Aorta (tissue), 5 donors: Measurements from ENCODE around the gene IFNA6. TPM values are rescaled to one million over a fixed set of nuclear protein-coding genes. Genes with fewer than 3 reads are reported as not detected.
A peak's percentile ranks its signal among the peaks of the same experiment; 100 is the strongest.

ENCODE experiments used
- ATAC-seq: fragments of 200-7000 bp; cut with Tn5 transposase; one replicate; pipeline ENCODE4 v1.9.1; 2022; ENCODE audit warnings: moderate library complexity; ENCODE audit not compliant: low FRiP score
- DNase-seq, 2 donors: peaks; one replicate each; pipeline ENCODE4 v3.0.0-alpha.2; 2020
- H3K27ac ChIP-seq, 2 donors: one replicate each; pipeline ENCODE4 v1.5.1; 2013; ENCODE audit warnings: low read length in 2 of 2, mild to moderate bottlenecking in 2 of 2, moderate library complexity in 2 of 2, control low read depth in 1 of 2, inconsistent platforms in 1 of 2, low read depth in 1 of 2
- H3K27me3 ChIP-seq, 2 donors: one replicate each; pipeline ENCODE4 v1.6.1; 2013; ENCODE audit warnings: control low read depth in 1 of 2, low read length in 1 of 2, mild to moderate bottlenecking in 1 of 2, moderate library complexity in 1 of 2; ENCODE audit not compliant: insufficient read depth in 2 of 2, control insufficient read depth in 1 of 2
- H3K36me3 ChIP-seq, 2 donors: one replicate each; pipeline ENCODE4 v1.6.1; 2013; ENCODE audit warnings: control low read depth in 1 of 2, low read length in 1 of 2, mild to moderate bottlenecking in 1 of 2; ENCODE audit not compliant: insufficient read depth in 2 of 2, control insufficient read depth in 1 of 2
- H3K4me1 ChIP-seq, 2 donors: one replicate each; pipeline ENCODE4 v1.6.1; 2013; ENCODE audit warnings: low read length in 2 of 2, control low read depth in 1 of 2, mild to moderate bottlenecking in 1 of 2, moderate library complexity in 1 of 2; ENCODE audit not compliant: insufficient read depth in 2 of 2, control insufficient read depth in 1 of 2
- H3K4me3 ChIP-seq, 2 donors: one replicate each; pipeline ENCODE4 v1.5.1; 2013; ENCODE audit warnings: low read length in 2 of 2, control low read depth in 1 of 2, mild to moderate bottlenecking in 1 of 2
- H3K9me3 ChIP-seq: one replicate; pipeline ENCODE4 v1.6.1; 2013; ENCODE audit warnings: mild to moderate bottlenecking, low read length; ENCODE audit not compliant: control insufficient read depth
- WGBS, 2 donors: extraction: QIAGEN DNeasy Blood & Tissue Kit; methylation state at CpG; one replicate each; pipeline ENCODE4 v1.1.7; 2013; 5-methylcytosine and 5-hydroxymethylcytosine counted together
- intact Hi-C, 2 donors: fragments of 100-400 bp; cut with DNase I; formaldehyde crosslinking; loops; one replicate each; pipeline versions ENCODE4 v1.14.2 to v1.15.0; 2022
- polyA plus RNA-seq, 2 donors: library from polyadenylated mRNA; stranded (reverse); fragments of 200-250 nt; gene quantifications; one replicate each; pipeline ENCODE4 v1.2.3, GENCODE V29; 2013
- total RNA-seq, 2 donors: library from RNA; stranded (reverse); fragmentation: NEBNext Ultra II Directional; extraction: Animal tissue kit (Norgen Biotek cat#: 25700); gene quantifications; one replicate each; pipeline ENCODE4 v1.2.1, GENCODE V29; 2021
- donor health status: healthy with polysubstance abuse.
- donor health status: Bipolar disorder and iron deficiency.
- donor health status: DM: no; HTN: no; CAD: no.
- donor health status: DM: no; HTN: no; CAD: no.
- donor health status: DM: yes; HTN: yes; CAD: no.

Gene IFNA6
- total and polyA plus RNA-seq, 4 donors, result not detected

GRCh38 chr9:21317956-21318923 lies 32.4 kb downstream of the IFNA6 start:
- Histone ChIP-seq H3K36me3 (peaks cover 3 to 4% of the 10 kb centered on the region in 2 donors), H3K9me3 (no peaks in the 10 kb centered on the region), H3K27ac (no peak overlapping the region), H3K4me1 (no peaks in the 10 kb centered on the region), H3K4me3 (no peak overlapping the region), H3K27me3 (no peaks in the 10 kb centered on the region)
- peak; percentile 72 for ATAC-seq
- 14 to 17% methylated on average over 7 of the region's 7 CpGs for WGBS, 2 donors
- intact Hi-C loops, result loop anchor here (2.0 to 5.0 kb wide), 4 partner anchors 79 to 479 kb away; no protein-coding TSS in a partner anchor
- peak in 1 of 2 donors; percentile 41 for DNase-seq

DNA sequence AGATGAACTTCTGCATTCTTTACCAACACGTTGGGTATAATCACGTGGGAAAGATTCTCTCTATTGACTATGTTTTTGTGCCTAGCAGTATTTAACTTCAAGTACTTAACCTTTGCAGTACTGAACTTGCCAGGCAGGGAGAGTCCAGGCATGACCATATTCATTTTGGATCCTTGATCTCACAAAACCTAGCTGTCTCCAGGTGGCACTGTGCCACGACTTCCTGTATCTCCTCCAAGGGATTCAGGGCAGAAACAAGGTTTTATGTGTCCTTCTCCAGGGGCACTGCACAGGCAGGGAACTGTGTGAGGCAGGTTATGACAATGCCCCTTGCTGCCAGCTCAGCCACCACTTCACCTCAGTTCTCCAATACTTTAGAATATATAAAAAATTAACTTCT lies 33.8 kb downstream of the IFNA6 start:
- Histone ChIP-seq H3K4me3 (no peak overlapping the region), H3K36me3 (peaks cover 0 to 4% of the 10 kb centered on the region in 2 donors), H3K27ac (no peak overlapping the region), H3K9me3 (no peaks in the 10 kb centered on the region), H3K4me1 (no peaks in the 10 kb centered on the region), H3K27me3 (no peaks in the 10 kb centered on the region)
- no peak for ATAC-seq
- intact Hi-C loops, result loop anchor here (5.0 kb wide), 3 partner anchors 135 to 480 kb away; no protein-coding TSS in a partner anchor
- no peak for DNase-seq
- 19 to 20% methylated on average over 3 of the region's 3 CpGs for WGBS, 2 donors

GRCh38 chr9:21316032-21316842 lies 34.5 kb downstream of the IFNA6 start:
- H3K4me1 ChIP-seq, result no peaks in the 10 kb centered on the region
- intact Hi-C loops, result loop anchor here (5.0 kb wide), 3 partner anchors 136 to 481 kb away; no protein-coding TSS in a partner anchor
- no peak for DNase-seq
- H3K27ac ChIP-seq, result no peak overlapping the region
- H3K36me3 ChIP-seq, result peaks cover 0 to under 1% of the 10 kb centered on the region in 2 donors
- H3K27me3 ChIP-seq, result no peaks in the 10 kb centered on the region
- ATAC-seq, result no peak
- H3K9me3 ChIP-seq, result no peaks in the 10 kb centered on the region
- no peak overlapping the region for H3K4me3 ChIP-seq
- 18 to 23% methylated on average over 8 of the region's 8 CpGs for WGBS, 2 donors

DNA sequence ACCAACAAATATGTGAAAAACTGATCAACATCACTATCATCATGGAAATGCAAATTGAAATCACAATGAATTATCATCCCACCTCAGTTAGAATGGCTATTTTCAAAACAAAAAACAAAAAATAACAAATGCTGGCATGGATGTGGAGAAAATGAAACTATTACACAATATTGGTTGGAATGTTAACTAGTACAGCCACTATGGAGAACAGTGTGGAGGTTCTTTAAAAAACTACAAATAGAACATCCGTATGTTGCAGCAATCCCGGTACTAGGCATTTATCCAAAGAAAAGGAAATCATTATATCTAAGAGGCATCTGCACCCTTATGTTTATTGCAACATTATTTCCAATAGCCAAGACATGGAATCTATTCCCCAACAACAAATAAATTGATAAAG lies 36.5 kb downstream of the IFNA6 start:
- WGBS, 2 donors, result 75 to 77% methylated on average over 2 of the region's 2 CpGs
- H3K9me3 ChIP-seq, result no peaks in the 10 kb centered on the region
- no peak for ATAC-seq
- H3K4me3 ChIP-seq, result no peak overlapping the region
- H3K27ac ChIP-seq, result no peak overlapping the region
- H3K4me1 ChIP-seq, result no peaks in the 10 kb centered on the region
- DNase-seq, result no peak
- no peaks in the 10 kb centered on the region for H3K36me3 ChIP-seq
- no peaks in the 10 kb centered on the region for H3K27me3 ChIP-seq
- intact Hi-C loops, result no loop called here

GRCh38 chr9:21311889-21312288 lies 38.8 kb downstream of the IFNA6 start:
- intact Hi-C loops, result no loop called here
- Histone ChIP-seq H3K27ac (no peak overlapping the region), H3K9me3 (no peaks in the 10 kb centered on the region), H3K4me3 (no peak overlapping the region), H3K27me3 (no peaks in the 10 kb centered on the region), H3K4me1 (no peaks in the 10 kb centered on the region), H3K36me3 (no peaks in the 10 kb centered on the region)
- ATAC-seq (no peak), DNase-seq (no peak)
- WGBS, 2 donors, result 85 to 92% methylated on average over 1 of the region's 1 CpG

GRCh38 chr9:21305213-21305612 lies 45.5 kb downstream of the IFNA6 start, which contains the start of gene IFNA5:
Gene IFNA5, minus strand, starts transcription at chr9:21305313. Its CDS starts 57 bp downstream, at chr9:21305256.
- WGBS, 2 donors, result 84 to 89% methylated on average over 2 of the region's 2 CpGs
- H3K27me3 ChIP-seq, result no peaks in the 10 kb centered on the region
- H3K27ac ChIP-seq, result no peak within 1 kb of the TSS
- no peak within 1 kb of the TSS for H3K4me3 ChIP-seq
- no peak for ATAC-seq
- no peaks in the 10 kb centered on the region for H3K4me1 ChIP-seq
- no peaks in the 10 kb centered on the region for H3K36me3 ChIP-seq
- peaks cover 2% of the 10 kb centered on the region for H3K9me3 ChIP-seq
- DNase-seq, result no peak
- intact Hi-C loops, result no loop called here

Other genes starting within 250 kb of the IFNA6 start
- not detected for gene IFNW1, start 209.1 kb downstream of the IFNA6 start, total RNA-seq
- gene IFNW1, start 209.1 kb downstream of the IFNA6 start, polyA plus RNA-seq, result not detected
- gene IFNA21, start 184.2 kb downstream of the IFNA6 start, total RNA-seq, result not detected
- not detected for gene IFNA21, start 184.2 kb downstream of the IFNA6 start, polyA plus RNA-seq
- gene IFNA4, start 163.3 kb downstream of the IFNA6 start, total RNA-seq, result not detected
- not detected for gene IFNA4, start 163.3 kb downstream of the IFNA6 start, polyA plus RNA-seq
- gene IFNA7, start 148.7 kb downstream of the IFNA6 start, total RNA-seq, result not detected
- gene IFNA7, start 148.7 kb downstream of the IFNA6 start, polyA plus RNA-seq, result not detected
- not detected for gene IFNA10, start 143.7 kb downstream of the IFNA6 start, total RNA-seq
- not detected for gene IFNA10, start 143.7 kb downstream of the IFNA6 start, polyA plus RNA-seq
- not detected for gene IFNA16, start 133.6 kb downstream of the IFNA6 start, total RNA-seq
- gene IFNA16, start 133.6 kb downstream of the IFNA6 start, polyA plus RNA-seq, result not detected
- not detected for gene IFNA17, start 122.7 kb downstream of the IFNA6 start, total RNA-seq
- not detected for gene IFNA17, start 122.7 kb downstream of the IFNA6 start, polyA plus RNA-seq
- not detected for gene IFNA14, start 110.9 kb downstream of the IFNA6 start, total RNA-seq
- not detected for gene IFNA14, start 110.9 kb downstream of the IFNA6 start, polyA plus RNA-seq
- under 1 TPM; 0.39 to 0.84 TPM for gene IFNA5, start 45.6 kb downstream of the IFNA6 start, total RNA-seq
- gene IFNA5, start 45.6 kb downstream of the IFNA6 start, polyA plus RNA-seq, result under 1 TPM in 1 of 2 donors, not detected in 1; 0.20 TPM
- 10 to 100 TPM; 23.3 to 24.1 TPM for gene KLHL9, start 15.5 kb downstream of the IFNA6 start, total RNA-seq
- 1 to 10 TPM; 7.3 to 9.6 TPM for gene KLHL9, start 15.5 kb downstream of the IFNA6 start, polyA plus RNA-seq
- not detected for gene IFNA13, start 17.2 kb upstream of the IFNA6 start, total RNA-seq
- gene IFNA13, start 17.2 kb upstream of the IFNA6 start, polyA plus RNA-seq, result not detected
- not detected for gene IFNA2, start 34.5 kb upstream of the IFNA6 start, total RNA-seq
- not detected for gene IFNA2, start 34.5 kb upstream of the IFNA6 start, polyA plus RNA-seq
- not detected for gene IFNA8, start 58.2 kb upstream of the IFNA6 start, total RNA-seq
- not detected for gene IFNA8, start 58.2 kb upstream of the IFNA6 start, polyA plus RNA-seq
- not detected for gene IFNA1, start 89.6 kb upstream of the IFNA6 start, total RNA-seq
- gene IFNA1, start 89.6 kb upstream of the IFNA6 start, polyA plus RNA-seq, result not detected
- not detected for gene IFNE, start 131.4 kb upstream of the IFNA6 start, total RNA-seq
- gene IFNE, start 131.4 kb upstream of the IFNA6 start, polyA plus RNA-seq, result not detected